A549 (cell line): Measurements from ENCODE around the gene SHKBP1.

Experiments
- RARB ChIP-seq: fragments of 250-450 bp; sonication (Bioruptor Pico); IDR thresholded peaks from 2 replicates; pipeline ENCODE4 v1.8.0; 2021; ENCODE audit warnings: mild to moderate bottlenecking, moderate library complexity
- SREBF2 ChIP-seq: fragments of 450-650 bp; IDR thresholded peaks from 2 replicates; pipeline ENCODE4 v1.6.1; 2014; ENCODE audit warnings: mild to moderate bottlenecking, moderate library complexity
- TF ChIP-seq, protein P1 (sequence below): fragments of 200-600 bp; sonication (generic); IDR thresholded peaks from 2 replicates; pipeline ENCODE4 v1.6.1; 2016; ENCODE audit warnings: antibody characterized with exemption, mild to moderate bottlenecking, moderate library complexity
- TF ChIP-seq, protein P2 (sequence below): fragments of >200 bp; sonication (Bioruptor Twin); formaldehyde crosslinking; IDR thresholded peaks from 3 replicates; pipeline ENCODE4 v1.5.1; 2016

DNA sequence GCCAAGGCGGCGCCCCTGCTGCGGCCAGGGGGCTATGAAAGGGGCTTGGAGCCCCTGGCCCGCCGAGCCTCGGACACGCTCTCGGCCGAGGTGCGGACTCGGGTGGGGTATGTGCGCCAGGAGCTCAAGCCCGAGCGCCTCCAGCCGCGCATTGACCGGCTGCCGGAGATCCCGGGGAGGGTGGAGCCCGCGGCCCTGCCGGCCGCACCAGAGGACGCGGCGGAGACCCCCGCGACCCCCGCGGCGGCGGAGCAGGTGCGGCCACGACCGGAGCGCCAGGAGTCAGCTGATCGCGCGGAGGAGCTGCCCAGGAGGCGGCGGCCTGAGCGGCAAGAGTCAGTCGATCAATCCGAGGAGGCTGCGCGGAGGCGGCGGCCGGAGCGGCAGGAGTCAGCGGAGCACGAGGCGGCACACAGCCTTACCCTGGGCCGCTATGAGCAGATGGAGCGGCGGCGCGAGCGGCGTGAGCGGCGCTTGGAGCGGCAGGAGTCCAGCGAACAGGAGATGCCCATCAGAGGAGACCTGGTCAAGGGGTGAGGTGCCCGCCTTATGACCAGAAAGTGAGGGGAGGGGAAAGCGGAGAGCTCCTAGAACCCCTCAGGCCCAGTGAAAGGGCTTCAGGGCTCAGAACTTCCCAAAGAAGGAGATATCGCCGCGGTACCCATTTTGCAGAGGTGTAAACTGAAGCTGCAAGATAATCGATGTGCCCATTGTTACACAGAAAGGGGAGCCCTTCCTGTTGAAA is 8.8 kb upstream of the SHKBP1 start:
- TF ChIP-seq RARB (no peak), SREBF2 (no peak)
- TF ChIP-seq, protein P1, sequence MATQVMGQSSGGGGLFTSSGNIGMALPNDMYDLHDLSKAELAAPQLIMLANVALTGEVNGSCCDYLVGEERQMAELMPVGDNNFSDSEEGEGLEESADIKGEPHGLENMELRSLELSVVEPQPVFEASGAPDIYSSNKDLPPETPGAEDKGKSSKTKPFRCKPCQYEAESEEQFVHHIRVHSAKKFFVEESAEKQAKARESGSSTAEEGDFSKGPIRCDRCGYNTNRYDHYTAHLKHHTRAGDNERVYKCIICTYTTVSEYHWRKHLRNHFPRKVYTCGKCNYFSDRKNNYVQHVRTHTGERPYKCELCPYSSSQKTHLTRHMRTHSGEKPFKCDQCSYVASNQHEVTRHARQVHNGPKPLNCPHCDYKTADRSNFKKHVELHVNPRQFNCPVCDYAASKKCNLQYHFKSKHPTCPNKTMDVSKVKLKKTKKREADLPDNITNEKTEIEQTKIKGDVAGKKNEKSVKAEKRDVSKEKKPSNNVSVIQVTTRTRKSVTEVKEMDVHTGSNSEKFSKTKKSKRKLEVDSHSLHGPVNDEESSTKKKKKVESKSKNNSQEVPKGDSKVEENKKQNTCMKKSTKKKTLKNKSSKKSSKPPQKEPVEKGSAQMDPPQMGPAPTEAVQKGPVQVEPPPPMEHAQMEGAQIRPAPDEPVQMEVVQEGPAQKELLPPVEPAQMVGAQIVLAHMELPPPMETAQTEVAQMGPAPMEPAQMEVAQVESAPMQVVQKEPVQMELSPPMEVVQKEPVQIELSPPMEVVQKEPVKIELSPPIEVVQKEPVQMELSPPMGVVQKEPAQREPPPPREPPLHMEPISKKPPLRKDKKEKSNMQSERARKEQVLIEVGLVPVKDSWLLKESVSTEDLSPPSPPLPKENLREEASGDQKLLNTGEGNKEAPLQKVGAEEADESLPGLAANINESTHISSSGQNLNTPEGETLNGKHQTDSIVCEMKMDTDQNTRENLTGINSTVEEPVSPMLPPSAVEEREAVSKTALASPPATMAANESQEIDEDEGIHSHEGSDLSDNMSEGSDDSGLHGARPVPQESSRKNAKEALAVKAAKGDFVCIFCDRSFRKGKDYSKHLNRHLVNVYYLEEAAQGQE, result no peak
- TF ChIP-seq, protein P2, sequence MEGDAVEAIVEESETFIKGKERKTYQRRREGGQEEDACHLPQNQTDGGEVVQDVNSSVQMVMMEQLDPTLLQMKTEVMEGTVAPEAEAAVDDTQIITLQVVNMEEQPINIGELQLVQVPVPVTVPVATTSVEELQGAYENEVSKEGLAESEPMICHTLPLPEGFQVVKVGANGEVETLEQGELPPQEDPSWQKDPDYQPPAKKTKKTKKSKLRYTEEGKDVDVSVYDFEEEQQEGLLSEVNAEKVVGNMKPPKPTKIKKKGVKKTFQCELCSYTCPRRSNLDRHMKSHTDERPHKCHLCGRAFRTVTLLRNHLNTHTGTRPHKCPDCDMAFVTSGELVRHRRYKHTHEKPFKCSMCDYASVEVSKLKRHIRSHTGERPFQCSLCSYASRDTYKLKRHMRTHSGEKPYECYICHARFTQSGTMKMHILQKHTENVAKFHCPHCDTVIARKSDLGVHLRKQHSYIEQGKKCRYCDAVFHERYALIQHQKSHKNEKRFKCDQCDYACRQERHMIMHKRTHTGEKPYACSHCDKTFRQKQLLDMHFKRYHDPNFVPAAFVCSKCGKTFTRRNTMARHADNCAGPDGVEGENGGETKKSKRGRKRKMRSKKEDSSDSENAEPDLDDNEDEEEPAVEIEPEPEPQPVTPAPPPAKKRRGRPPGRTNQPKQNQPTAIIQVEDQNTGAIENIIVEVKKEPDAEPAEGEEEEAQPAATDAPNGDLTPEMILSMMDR, result no peak
